Adipocyte (in vitro differentiated cells): ENCODE results near the gene COPB1.

Experiments
- DNase-seq: peaks from one replicate; pipeline ENCODE4 v3.0.0-alpha.2; 2015; ENCODE audit warnings: low read depth
- H3K27me3 ChIP-seq: replicated peaks from 2 replicates; pipeline ENCODE4 v1.7.0; 2013; ENCODE audit warnings: mild to moderate bottlenecking, low read length, moderate library complexity; ENCODE audit not compliant: control insufficient read depth, insufficient read depth
- H3K36me3 ChIP-seq: 2 replicates; pipeline ENCODE4 v1.7.0; 2013; ENCODE audit warnings: low read length, mild to moderate bottlenecking, moderate library complexity; ENCODE audit not compliant: control insufficient read depth, insufficient read depth, severe bottlenecking
- H3K4me1 ChIP-seq: 2 replicates; pipeline ENCODE4 v1.7.0; 2013; ENCODE audit warnings: mild to moderate bottlenecking, low read length, moderate library complexity; ENCODE audit not compliant: control insufficient read depth, insufficient read depth
- H3K4me3 ChIP-seq: 2 replicates; pipeline ENCODE4 v1.7.0; 2013; ENCODE audit warnings: mild to moderate bottlenecking, low read length, moderate library complexity
- H3K9ac ChIP-seq: 2 replicates; pipeline ENCODE4 v1.7.0; 2013; ENCODE audit warnings: mild to moderate bottlenecking, low read length, moderate library complexity
- H3K9me3 ChIP-seq: 2 replicates; pipeline ENCODE4 v1.7.0; 2013; ENCODE audit warnings: mild to moderate bottlenecking, low read length, moderate library complexity; ENCODE audit not compliant: control insufficient read depth

COPB1 gene

DNA sequence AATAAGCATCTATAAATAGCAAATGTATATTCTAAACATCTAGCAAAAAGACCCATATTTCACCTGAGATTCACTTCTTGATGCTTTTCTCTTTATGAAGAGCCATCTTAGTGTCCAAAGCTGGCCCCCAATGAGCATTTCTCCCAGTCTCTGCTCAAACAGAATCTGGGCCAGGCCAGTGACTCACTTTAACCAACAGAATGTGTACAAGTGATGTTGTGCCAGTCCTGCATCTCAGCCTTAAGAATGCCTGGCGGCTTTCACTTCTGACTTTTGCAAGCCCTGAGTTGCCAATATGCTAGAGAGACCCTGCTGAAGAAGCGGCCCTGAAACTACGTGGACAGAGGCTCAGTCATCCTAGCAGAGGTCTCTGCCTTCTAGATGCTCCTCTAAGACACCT lies 6.9 kb upstream of the COPB1 start:
- peaks cover 87% of the 10 kb centered on the region for H3K36me3 ChIP-seq
- no peak overlapping the region for H3K4me3 ChIP-seq
- DNase-seq = peak; percentile 29
- no peaks in the 10 kb centered on the region for H3K27me3 ChIP-seq
- H3K4me1 ChIP-seq = peaks cover 10% of the 10 kb centered on the region
- H3K9ac ChIP-seq = no peak overlapping the region
- H3K9me3 ChIP-seq = no peaks in the 10 kb centered on the region

DNA sequence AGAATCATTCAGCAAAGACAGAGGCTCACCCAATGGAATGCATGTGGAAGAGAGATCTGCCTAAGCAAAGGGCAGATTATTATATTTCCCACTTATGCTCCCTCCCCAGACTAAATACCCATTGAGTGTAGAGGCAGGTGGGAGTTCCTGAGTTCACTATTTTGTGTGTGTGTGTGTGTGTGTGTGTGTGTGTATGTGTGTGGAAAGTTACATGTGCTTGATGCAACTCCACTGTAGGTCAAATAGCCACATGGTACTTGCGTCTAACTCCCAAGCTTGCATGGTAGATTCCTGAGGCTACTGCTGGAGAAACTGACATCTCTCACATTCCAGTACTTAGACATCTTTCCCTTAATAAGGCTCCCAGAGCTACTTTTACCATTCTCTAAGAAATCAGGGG lies 3.4 kb upstream of the COPB1 start:
- Histone ChIP-seq H3K4me3 (no peak overlapping the region), H3K9ac (no peak overlapping the region), H3K27me3 (no peaks in the 10 kb centered on the region), H3K9me3 (no peaks in the 10 kb centered on the region), H3K4me1 (peaks cover 25% of the 10 kb centered on the region), H3K36me3 (peaks cover 59% of the 10 kb centered on the region)
- no peak for DNase-seq

DNA sequence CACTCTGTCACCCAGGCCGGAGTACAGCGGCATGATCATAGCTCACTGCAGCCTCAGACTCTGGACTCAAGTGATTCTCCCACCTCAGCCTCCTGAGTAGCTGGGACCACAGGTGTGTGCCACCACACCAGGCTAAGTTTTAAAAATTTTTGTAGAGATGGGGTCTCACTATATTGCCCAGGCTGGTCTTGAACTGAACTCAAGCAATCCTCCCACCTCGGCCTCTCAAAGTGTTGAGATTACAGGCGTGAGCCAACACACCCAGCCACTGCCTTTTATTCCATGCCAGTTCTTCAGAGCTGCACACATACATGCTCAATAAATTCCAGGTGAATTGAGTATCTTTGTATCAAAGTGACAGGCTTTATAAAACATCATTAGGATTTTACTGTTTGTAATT lies 2.4 kb upstream of the COPB1 start:
- no peak for DNase-seq
- Histone ChIP-seq H3K4me3 (no peak overlapping the region), H3K9me3 (no peaks in the 10 kb centered on the region), H3K9ac (no peak overlapping the region), H3K27me3 (no peaks in the 10 kb centered on the region), H3K4me1 (peaks cover 34% of the 10 kb centered on the region), H3K36me3 (peaks cover 59% of the 10 kb centered on the region)

DNA sequence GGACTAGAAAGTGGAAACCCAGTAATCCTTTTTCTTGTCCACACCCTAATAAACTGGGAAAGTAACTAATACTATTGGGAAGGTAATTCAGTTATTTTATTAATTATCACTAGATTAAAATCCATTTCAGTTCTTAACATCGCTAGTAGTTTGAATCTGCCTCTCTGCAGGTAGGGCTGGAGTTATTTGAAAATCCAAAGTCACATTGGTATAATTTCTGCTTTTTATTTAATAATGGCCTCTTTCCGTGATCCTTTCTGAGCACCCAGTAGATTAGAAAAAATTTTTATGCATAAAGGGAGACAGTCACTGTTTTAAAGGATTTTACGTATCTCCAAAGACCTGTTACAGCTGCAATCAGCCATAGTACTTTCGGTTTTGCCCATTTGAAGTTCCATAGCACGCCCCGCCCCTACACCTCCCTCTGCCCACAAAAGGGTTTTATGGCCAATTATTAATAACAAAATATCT lies 605 bp upstream of the COPB1 start:
- Histone ChIP-seq H3K9me3 (no peaks in the 10 kb centered on the region), H3K36me3 (peaks cover 59% of the 10 kb centered on the region), H3K4me1 (peaks cover 28% of the 10 kb centered on the region), H3K4me3 (peak overlapping the region; percentile 93), H3K27me3 (no peaks in the 10 kb centered on the region), H3K9ac (peak overlapping the region; percentile 91)
- peak; percentile 81 for DNase-seq

DNA sequence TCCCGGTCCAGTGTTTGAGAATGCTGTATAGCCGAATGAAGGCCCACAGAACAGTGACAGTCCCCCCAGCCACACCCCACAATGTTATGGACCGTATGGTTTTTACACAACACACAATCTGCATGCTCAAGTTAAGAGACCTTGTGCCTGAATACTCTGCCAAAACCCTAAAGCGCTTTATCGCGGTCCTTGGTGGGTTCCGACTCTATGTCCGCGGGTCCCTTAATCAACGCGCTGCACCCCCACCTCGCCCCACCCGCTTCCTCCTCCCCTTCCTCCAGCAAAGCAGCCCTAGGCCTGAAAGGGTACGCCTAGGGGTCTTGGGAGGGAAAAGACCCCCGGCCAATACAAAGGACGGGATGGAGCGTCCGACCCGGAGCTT lies 442 bp downstream of the COPB1 start:
- Histone ChIP-seq H3K4me3 (peak overlapping the region; percentile 93), H3K27me3 (no peaks in the 10 kb centered on the region), H3K9ac (peak overlapping the region; percentile 91), H3K36me3 (peaks cover 59% of the 10 kb centered on the region), H3K4me1 (peaks cover 28% of the 10 kb centered on the region), H3K9me3 (no peaks in the 10 kb centered on the region)
- peak; percentile 60 for DNase-seq

DNA sequence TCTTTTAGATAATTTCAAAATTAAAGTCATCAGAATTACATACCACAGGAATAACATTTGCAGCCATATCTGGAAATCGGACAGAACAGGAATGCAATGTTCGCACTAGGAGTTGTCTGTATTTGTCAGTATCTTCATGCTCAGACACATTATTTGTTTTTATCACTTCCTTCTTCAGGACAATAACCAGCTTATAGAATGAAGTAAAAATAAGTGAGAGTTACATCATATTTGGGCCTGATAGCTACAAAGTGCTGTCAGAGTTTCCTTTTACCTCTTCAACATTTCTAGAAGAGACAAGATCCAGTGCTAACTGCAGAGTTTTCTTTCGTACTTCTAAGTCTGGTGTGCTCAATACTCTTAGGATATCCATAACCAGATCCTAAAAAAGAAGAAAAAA lies 18.9 kb downstream of the COPB1 start:
- no peak overlapping the region for H3K4me3 ChIP-seq
- no peak overlapping the region for H3K9ac ChIP-seq
- no peaks in the 10 kb centered on the region for H3K4me1 ChIP-seq
- peaks cover 100% of the 10 kb centered on the region for H3K36me3 ChIP-seq
- no peaks in the 10 kb centered on the region for H3K27me3 ChIP-seq
- no peaks in the 10 kb centered on the region for H3K9me3 ChIP-seq
- no peak for DNase-seq

DNA sequence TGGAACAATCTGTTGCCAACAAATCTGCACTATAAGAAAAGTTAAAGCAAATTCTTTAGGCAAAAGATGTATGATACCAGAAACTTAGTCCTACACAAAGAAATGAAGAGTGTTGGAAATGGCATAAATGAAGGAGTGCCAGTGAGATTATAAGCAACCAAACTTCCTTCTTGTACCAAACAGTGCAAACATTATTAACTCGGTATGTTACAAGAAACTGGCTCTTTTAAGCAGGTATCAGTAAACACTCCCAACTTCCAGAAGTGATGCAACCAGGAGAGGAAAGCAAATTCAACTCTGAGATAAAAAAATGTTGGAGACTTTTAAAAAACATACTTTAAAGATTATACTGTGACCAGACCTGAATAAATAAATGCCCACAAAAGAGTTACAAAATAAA lies 28.5 kb downstream of the COPB1 start:
- no peak for DNase-seq
- H3K4me1 ChIP-seq = no peaks in the 10 kb centered on the region
- peaks cover 100% of the 10 kb centered on the region for H3K36me3 ChIP-seq
- H3K27me3 ChIP-seq = no peaks in the 10 kb centered on the region
- H3K4me3 ChIP-seq = no peak overlapping the region
- no peaks in the 10 kb centered on the region for H3K9me3 ChIP-seq
- no peak overlapping the region for H3K9ac ChIP-seq

DNA sequence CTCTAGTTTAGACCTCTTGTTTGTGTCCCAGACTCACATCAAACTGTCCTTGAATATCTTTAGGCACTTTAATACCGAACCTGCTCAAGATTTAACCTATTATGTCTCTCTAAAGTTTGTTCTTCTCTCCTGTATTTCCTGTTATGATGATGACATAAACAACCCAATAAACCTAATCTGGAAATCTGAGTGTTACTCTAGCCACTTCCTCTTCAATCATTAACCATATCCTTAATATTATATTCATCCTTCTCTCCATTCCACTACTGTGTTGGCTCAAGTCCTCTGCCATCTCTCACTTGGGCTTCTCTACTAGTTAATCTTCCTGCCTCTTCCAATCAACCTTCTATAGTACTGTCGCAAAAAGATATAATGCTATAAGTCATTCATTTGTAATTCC lies 36.0 kb downstream of the COPB1 start:
- H3K9me3 ChIP-seq = no peaks in the 10 kb centered on the region
- peaks cover 99% of the 10 kb centered on the region for H3K36me3 ChIP-seq
- DNase-seq = no peak
- no peaks in the 10 kb centered on the region for H3K4me1 ChIP-seq
- H3K4me3 ChIP-seq = no peak overlapping the region
- no peaks in the 10 kb centered on the region for H3K27me3 ChIP-seq
- H3K9ac ChIP-seq = no peak overlapping the region

DNA sequence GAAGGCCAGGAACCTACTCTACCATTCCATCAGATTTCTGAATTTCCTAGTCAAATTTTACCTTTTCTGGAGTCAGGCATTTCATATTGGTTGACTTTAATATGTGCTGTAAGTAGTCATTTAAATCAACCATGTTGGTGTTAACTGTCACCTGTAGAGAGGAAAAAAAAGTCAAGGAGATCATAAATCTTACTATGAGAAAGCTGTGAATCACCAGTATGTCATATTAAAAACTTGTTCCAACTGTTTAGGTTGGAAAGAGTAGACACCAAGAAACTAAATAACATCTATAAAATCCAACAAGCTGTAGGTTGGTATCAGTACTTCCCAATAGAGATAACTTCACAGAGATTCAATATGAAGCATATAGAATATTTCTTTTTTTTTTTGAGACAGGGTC lies 39.5 kb downstream of the COPB1 start:
- no peak overlapping the region for H3K4me3 ChIP-seq
- DNase-seq = no peak
- peaks cover 95% of the 10 kb centered on the region for H3K36me3 ChIP-seq
- H3K9ac ChIP-seq = no peak overlapping the region
- H3K27me3 ChIP-seq = no peaks in the 10 kb centered on the region
- H3K9me3 ChIP-seq = no peaks in the 10 kb centered on the region
- H3K4me1 ChIP-seq = peaks cover 14% of the 10 kb centered on the region

DNA sequence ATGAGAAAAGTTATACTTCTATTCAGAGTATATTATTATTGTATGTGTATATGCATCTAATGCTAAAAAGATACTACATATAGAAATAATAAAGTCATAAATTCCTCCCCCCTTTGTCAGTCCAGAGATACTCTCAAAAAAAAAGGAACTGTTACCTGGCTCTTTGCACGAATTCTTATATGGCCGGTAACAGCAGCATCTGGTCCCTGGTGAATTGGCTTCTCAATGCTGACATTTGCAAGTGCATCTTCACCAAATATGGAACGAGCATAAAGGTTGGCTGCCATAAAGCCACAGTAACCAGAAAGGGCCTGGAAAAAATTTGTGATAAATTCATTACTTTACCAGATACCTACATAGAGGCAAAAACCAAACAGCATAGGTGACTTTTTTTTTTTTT lies 41.2 kb downstream of the COPB1 start:
- no peaks in the 10 kb centered on the region for H3K27me3 ChIP-seq
- no peak overlapping the region for H3K4me3 ChIP-seq
- no peak overlapping the region for H3K9ac ChIP-seq
- no peak for DNase-seq
- peaks cover 20% of the 10 kb centered on the region for H3K4me1 ChIP-seq
- no peaks in the 10 kb centered on the region for H3K9me3 ChIP-seq
- H3K36me3 ChIP-seq = peaks cover 78% of the 10 kb centered on the region

DNA sequence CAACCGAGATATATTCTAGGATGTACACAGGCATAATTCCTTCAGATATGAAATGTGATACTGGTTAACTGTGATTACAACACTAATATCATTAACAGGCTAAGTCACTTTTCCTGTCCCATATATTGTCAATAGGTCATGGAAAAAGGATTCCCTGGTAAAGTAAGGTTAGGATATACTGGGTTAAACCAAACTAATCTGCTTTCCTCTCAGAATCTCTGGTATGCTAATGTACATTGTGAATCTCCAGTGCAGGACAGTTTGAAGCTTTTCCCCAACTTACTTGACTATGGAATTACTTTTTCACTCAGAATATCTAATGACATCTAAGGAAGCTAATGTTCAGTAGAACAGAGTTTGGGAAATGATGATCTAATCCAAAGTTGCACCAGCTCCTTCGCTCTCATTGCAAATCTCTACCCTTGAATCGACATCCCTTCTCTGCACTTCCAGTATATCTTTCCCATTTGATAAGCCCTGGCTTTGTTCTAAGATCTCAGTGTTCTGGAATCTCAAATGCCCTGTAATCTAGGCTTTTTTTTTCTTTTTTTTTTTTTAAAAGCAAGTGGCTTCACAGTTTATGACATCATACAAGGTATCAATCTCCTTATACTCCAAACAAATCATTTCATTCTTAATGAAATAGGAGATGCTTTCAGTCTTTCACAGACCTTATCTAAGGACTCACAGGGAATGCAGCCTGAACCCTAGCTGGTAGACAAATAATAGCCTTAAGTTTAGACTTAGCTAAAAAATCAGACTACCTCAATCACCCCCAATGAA lies 43.8 kb downstream of the COPB1 start:
- Histone ChIP-seq H3K4me3 (no peak overlapping the region), H3K36me3 (peaks cover 59% of the 10 kb centered on the region)
- peak; percentile 11 for DNase-seq

More for the DNA sequence above, 43.8 kb downstream of the COPB1 start:
- peaks cover 20% of the 10 kb centered on the region for H3K4me1 ChIP-seq
- H3K9me3 ChIP-seq = no peaks in the 10 kb centered on the region
- peak overlapping the region; percentile 53 for H3K9ac ChIP-seq
- H3K27me3 ChIP-seq = no peaks in the 10 kb centered on the region
